Calu3 (cell line): Measurements from ENCODE around the gene SIX5. TPM values are rescaled to one million over a fixed set of nuclear protein-coding genes. Genes with fewer than 3 reads are reported as not detected.

ENCODE experiments used
- BruUV-seq: library from RNA; stranded (reverse); fragments of 400-500 nt; replicated peaks from 2 replicates; lab custom pipeline; 2021; lab: Mats Ljungman, UMichigan
- CTCF ChIA-PET: fragments of 300-600 bp; sonication (Branson Sonifier 250); formaldehyde crosslinking; loops from one replicate; lab custom pipeline; 2022; ENCODE audit warnings: antibody characterized with exemption; lab: Charles Lee
- DNase-seq: peaks from one replicate; pipeline ENCODE4 v3.0.0; 2022
- H3K27ac Mint-ChIP-seq: one replicate; pipeline ENCODE4 v1.8.0; 2022; ENCODE audit warnings: mixed read lengths; ENCODE audit not compliant: unreplicated experiment
- H3K27me3 Mint-ChIP-seq: one replicate; pipeline ENCODE4 v1.8.0; 2022; ENCODE audit warnings: mixed read lengths; ENCODE audit not compliant: unreplicated experiment
- H3K36me3 Mint-ChIP-seq: one replicate; pipeline ENCODE4 v1.8.0; 2022; ENCODE audit warnings: mild to moderate bottlenecking, moderate library complexity, mixed read lengths; ENCODE audit not compliant: insufficient read depth, unreplicated experiment
- H3K4me1 Mint-ChIP-seq: one replicate; pipeline ENCODE4 v1.8.0; 2022; ENCODE audit warnings: mild to moderate bottlenecking, low read depth, mixed read lengths; ENCODE audit not compliant: unreplicated experiment
- H3K4me3 Mint-ChIP-seq: one replicate; pipeline ENCODE4 v1.8.0; 2022; ENCODE audit warnings: mild to moderate bottlenecking, low read depth, moderate library complexity, mixed read lengths; ENCODE audit not compliant: unreplicated experiment
- H3K9me3 Mint-ChIP-seq: one replicate; pipeline ENCODE4 v1.8.0; 2022; ENCODE audit warnings: low read depth, mixed read lengths; ENCODE audit not compliant: unreplicated experiment
- intact Hi-C: fragments of 100-400 bp; cut with micrococcal nuclease; formaldehyde crosslinking; loops from one replicate; pipeline ENCODE4 v1.10.0; 2022; ENCODE audit not compliant: unreplicated experiment
- total RNA-seq: library from RNA; stranded (reverse); gene quantifications from 2 replicates; pipeline ENCODE4 v1.2.3, GENCODE V29; 2022
- TF ChIP-seq, protein P1 (sequence below): fragments of 200-600 bp; IDR thresholded peaks from one replicate; pipeline ENCODE4 v1.8.0; 2022; ENCODE audit warnings: antibody characterized with exemption; ENCODE audit not compliant: unreplicated experiment

SIX5 gene
- total RNA-seq, 1 experiment from 2014 or later = 15.0 TPM

- TSS peak; percentile 84 for BruUV-seq
- no peaks in the 10 kb centered on the region for H3K9me3 Mint-ChIP-seq
- CTCF ChIA-PET = interaction anchor here (0.6 to 3.2 kb wide), 15 partner anchors 8 to 1751 kb away, joined by 3 to 29 read pairs (median 7); partner anchors contain the start of genes FBXO46, QPCTL, SIX5 and SNRPD2
Measured at GRCh38 chr19:45716359-45717130, 52.5 kb downstream of the SIX5 start.

DNA sequence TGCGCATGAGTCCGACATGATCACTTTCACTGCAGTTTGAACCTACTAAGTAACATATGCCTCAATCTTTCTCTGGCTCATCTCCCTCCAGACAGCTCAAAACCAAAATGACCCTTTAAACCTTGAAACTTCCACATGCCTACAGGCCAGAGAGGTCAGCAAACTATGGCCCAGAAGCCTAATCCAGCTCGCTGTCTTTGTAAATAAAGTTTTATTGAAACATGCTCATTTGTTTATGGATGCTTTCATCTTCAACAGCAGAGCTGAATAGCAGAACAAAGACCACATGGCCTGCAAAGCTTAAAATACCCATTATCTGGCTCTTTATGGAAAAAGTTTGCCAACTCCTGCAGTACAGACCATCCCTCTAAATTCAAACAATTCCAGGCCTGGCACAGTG is 53.9 kb downstream of the SIX5 start:
- Mint-ChIP-seq H3K4me1 (peaks cover 25% of the 10 kb centered on the region), H3K27ac (no peak overlapping the region), H3K36me3 (peaks cover 72% of the 10 kb centered on the region), H3K4me3 (no peak overlapping the region), H3K9me3 (no peaks in the 10 kb centered on the region), H3K27me3 (no peaks in the 10 kb centered on the region)
- DNase-seq = no peak
- CTCF ChIA-PET = interaction anchor here (0.8 to 3.2 kb wide), 2 partner anchors 9 to 23 kb away, joined by 3 to 29 read pairs; partner anchors contain the start of genes QPCTL and SNRPD2
- TF ChIP-seq, protein P1, sequence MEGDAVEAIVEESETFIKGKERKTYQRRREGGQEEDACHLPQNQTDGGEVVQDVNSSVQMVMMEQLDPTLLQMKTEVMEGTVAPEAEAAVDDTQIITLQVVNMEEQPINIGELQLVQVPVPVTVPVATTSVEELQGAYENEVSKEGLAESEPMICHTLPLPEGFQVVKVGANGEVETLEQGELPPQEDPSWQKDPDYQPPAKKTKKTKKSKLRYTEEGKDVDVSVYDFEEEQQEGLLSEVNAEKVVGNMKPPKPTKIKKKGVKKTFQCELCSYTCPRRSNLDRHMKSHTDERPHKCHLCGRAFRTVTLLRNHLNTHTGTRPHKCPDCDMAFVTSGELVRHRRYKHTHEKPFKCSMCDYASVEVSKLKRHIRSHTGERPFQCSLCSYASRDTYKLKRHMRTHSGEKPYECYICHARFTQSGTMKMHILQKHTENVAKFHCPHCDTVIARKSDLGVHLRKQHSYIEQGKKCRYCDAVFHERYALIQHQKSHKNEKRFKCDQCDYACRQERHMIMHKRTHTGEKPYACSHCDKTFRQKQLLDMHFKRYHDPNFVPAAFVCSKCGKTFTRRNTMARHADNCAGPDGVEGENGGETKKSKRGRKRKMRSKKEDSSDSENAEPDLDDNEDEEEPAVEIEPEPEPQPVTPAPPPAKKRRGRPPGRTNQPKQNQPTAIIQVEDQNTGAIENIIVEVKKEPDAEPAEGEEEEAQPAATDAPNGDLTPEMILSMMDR = no peak
- no TSS peak for BruUV-seq
- intact Hi-C loops = loop anchor here (5.0 kb wide), 1 partner anchor 52 kb away; the partner anchor contains the start of gene SIX5

More at GRCh38 chr19:45716359-45717130, 52.5 kb downstream of the SIX5 start:
- H3K4me3 Mint-ChIP-seq = peak overlapping the region; percentile 90
- H3K27ac Mint-ChIP-seq = peak overlapping the region; percentile 96
- peak; percentile 28 for DNase-seq
- intact Hi-C loops = loop anchor here (5.0 kb wide), 1 partner anchor 51 kb away; the partner anchor contains the start of gene SIX5
- peaks cover 69% of the 10 kb centered on the region for H3K36me3 Mint-ChIP-seq
- no peaks in the 10 kb centered on the region for H3K27me3 Mint-ChIP-seq
- H3K4me1 Mint-ChIP-seq = peaks cover 25% of the 10 kb centered on the region
- TF ChIP-seq, protein P1 = no peak

Other genes with a start within 250 kb of the SIX5 start
- gene OPA3, start 184.4 kb downstream of the SIX5 start, total RNA-seq = 14.2 and 17.1 TPM in 2 replicates
- not detected in 2 replicates for gene GPR4, start 167.0 kb downstream of the SIX5 start, total RNA-seq
- gene EML2, start 129.9 kb downstream of the SIX5 start, total RNA-seq = 93.7 and 94.0 TPM in 2 replicates
- gene GIPR, start 101.0 kb downstream of the SIX5 start, total RNA-seq = 6.9 TPM in 2 replicates
- 603 and 663 TPM in 2 replicates for gene SNRPD2, start 77.3 kb downstream of the SIX5 start, total RNA-seq
- 20.4 and 20.7 TPM in 2 replicates for gene QPCTL, start 76.6 kb downstream of the SIX5 start, total RNA-seq
- 43.8 and 53.6 TPM in 2 replicates for gene FBXO46, start 38.4 kb downstream of the SIX5 start, total RNA-seq
- gene MEIOSIN, start 35.8 kb downstream of the SIX5 start, total RNA-seq = not detected in 2 replicates
- gene DMPK, start 13.2 kb upstream of the SIX5 start, total RNA-seq = 70.8 and 76.0 TPM in 2 replicates
- gene DMWD, start 23.6 kb upstream of the SIX5 start, total RNA-seq = 74.9 and 76.9 TPM in 2 replicates
- 0.44 and 0.52 TPM in 2 replicates for gene RSPH6A, start 46.1 kb upstream of the SIX5 start, total RNA-seq
- gene SYMPK, start 93.9 kb upstream of the SIX5 start, total RNA-seq = 130 and 135 TPM in 2 replicates
- gene FOXA3, start 95.1 kb upstream of the SIX5 start, total RNA-seq = 12.1 and 19.9 TPM in 2 replicates
- gene IRF2BP1, start 116.9 kb upstream of the SIX5 start, total RNA-seq = 36.9 and 37.4 TPM in 2 replicates
- 11.9 and 13.1 TPM in 2 replicates for gene MYPOP, start 133.4 kb upstream of the SIX5 start, total RNA-seq
- not detected in 2 replicates for gene NANOS2, start 145.5 kb upstream of the SIX5 start, total RNA-seq
- gene NOVA2, start 204.6 kb upstream of the SIX5 start, total RNA-seq = not detected in 2 replicates
- gene CCDC61, start 226.2 kb upstream of the SIX5 start, total RNA-seq = 31.0 and 32.7 TPM in 2 replicates